Activated gamma-delta T cell treated with Interleukin-2 at 50 U/mL for 16 hours (primary cell): ENCODE results near the gene UPF3A.
"Not testable (repeated sequence)": the region's sequence is repeated elsewhere in the genome, so short reads cannot be mapped to it uniquely, and the experiment has no call there.

ENCODE experiments used
- DNase-seq: peaks from one replicate; pipeline ENCODE4 v3.0.0-alpha.2; 2020

UPF3A gene, protein sequence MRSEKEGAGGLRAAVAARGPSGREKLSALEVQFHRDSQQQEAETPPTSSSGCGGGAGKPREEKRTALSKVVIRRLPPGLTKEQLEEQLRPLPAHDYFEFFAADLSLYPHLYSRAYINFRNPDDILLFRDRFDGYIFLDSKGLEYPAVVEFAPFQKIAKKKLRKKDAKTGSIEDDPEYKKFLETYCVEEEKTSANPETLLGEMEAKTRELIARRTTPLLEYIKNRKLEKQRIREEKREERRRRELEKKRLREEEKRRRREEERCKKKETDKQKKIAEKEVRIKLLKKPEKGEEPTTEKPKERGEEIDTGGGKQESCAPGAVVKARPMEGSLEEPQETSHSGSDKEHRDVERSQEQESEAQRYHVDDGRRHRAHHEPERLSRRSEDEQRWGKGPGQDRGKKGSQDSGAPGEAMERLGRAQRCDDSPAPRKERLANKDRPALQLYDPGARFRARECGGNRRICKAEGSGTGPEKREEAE

DNA sequence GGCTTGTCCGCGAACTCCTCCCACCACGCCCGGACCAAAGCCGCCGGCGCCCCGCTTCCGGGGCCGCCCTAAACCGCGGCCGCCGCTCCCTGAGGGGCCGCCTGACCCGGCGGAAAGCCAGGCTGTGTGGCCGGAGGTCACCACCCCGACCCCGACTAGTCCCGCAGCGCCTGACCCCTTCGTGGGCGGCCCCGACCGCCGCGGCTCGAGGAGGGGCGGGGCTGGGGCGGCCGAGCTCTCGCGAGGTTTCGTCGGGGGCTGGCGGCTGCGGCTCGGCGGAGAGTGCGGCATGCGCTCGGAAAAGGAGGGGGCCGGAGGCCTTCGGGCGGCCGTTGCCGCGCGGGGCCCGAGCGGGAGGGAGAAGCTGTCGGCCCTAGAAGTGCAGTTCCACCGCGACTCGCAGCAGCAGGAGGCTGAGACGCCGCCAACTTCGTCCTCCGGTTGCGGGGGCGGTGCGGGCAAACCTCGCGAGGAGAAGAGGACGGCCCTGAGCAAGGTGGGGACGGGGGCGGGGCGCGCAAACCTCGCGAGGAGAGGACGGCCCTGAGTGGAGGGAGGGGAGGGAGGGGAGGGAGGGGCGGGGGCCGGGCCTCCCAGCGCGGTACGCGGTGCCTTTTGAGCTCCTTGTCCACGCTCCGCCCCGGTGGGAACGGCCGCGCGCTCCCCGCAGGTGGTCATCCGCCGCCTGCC is at the start of gene UPF3A:
Gene UPF3A (plus strand): TSS at position 251 of the 690 bp plus-strand sequence. CDS start 39 bp downstream, at position 290.
- peak; percentile 87 for DNase-seq

- no peak for DNase-seq
Observed at GRCh38 chr13:114231886-114232285, 49.5 kb upstream of the UPF3A start.

DNA sequence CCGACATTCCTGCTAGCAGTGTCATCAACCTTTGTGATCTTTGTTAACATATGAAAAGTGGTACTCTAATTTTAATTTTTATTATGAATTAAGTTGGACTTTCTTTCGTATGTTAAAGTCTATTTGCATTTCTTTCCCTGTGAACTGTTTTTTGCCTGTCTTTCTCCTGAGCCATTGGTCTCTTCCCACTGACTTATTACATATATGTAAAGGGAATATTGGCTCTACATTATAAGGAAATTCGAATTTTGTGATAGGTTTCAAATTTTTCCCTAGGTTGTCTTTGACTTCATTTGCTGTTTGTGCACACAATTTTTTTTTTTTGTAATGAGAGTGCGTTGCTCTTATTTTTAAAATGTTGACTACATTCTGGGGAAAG is 47.1 kb upstream of the UPF3A start:
- DNase-seq: no peak

DNA sequence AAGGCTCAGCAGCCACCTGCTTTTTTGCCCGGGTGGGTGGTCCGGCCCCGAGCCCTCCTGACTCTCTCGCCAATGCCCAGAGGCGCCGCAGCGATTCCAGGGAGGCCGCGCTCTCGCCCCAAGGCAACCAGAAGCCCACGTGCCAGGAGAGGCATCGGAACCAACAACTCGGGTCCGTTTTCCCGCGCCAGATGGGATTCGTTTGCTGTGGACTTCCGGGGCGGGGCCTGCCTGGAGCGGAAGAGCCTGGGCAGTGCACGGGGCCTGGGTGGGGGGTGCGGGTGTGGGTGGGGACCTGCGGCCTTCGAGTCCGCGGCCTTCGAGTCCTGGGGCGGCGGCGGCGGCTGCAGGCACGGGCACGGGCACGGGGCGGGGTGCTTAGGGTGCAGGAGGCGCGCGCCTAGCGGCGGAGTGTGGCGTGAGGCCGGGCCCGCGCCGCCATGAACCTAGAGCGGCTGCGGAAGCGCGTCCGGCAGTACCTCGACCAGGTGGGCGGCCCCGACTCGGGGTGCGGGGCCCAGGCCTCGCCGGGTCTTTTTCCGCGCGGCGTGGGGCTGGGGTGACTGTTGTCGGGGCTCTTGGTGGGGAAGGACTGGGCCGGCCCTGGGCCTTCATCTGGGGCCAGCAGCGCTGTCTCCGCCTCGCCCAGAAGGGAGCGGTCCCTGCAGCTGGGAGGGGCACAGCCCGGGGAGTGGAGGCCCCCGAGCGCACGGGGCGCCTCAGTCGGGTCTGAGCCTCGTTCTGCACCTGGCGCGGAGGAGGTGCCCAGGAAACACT is 46.6 kb upstream of the UPF3A start, which contains the start of gene CDC16:
Gene CDC16 (plus strand): TSS at position 253 of the 777 bp plus-strand sequence. CDS start 188 bp downstream, at position 441.
- peak; percentile 88 for DNase-seq

DNA sequence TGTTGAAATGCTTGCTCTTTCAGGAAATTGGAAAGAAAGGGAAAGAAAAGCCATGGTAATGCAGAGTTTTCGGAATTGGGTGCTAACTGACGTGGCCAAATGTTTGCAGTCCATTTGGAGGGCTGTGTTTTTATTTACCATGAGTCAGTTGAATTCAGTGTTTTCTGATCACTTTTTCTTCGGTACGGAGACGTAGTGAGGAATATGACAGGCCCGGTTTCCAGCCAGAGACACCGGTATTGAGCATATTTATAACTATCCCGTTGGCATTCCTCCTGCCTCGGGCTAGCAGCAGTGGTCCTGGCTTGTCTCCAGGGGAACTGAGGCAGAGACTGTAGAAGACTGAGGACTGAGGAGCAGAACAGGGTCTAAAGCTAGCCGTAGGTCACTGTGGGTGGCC is 45.7 kb upstream of the UPF3A start:
- DNase-seq: no peak

- DNase-seq: no peak
Observed at GRCh38 chr13:114236227-114236626, 45.2 kb upstream of the UPF3A start.

DNA sequence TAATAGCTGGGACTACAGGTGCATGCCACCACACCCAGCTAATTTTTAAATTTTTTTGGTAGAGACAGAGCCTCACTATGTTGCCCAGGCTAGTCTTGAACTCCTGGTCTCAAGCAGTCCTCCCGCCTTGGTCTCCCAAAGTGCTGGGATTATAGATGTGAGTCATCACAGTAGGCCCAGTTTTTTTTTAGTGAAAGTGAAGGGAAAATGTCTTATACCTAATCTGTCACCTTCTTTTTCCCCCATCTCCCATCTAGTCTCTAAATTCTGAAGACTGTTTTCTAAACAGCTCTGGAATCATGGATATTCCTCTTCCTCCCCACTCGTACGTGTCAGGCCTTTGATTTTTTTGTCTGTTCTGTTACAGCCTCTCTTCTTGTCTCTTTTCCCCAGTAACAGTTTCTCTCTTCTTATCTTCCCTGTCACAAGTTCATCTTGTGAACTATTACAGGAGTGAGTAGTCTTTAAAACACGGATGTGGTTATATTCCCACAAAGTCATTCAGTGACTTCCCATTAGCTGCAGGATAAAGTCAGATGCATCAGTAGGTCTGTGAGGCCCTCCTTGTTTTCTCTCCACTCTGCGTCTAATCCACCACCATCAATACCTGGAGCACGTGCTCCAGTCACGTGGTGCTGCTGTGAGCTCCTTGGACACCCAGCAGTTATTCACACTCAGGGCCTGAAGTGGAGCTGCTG is 43.8 kb upstream of the UPF3A start:
- no peak for DNase-seq

DNA sequence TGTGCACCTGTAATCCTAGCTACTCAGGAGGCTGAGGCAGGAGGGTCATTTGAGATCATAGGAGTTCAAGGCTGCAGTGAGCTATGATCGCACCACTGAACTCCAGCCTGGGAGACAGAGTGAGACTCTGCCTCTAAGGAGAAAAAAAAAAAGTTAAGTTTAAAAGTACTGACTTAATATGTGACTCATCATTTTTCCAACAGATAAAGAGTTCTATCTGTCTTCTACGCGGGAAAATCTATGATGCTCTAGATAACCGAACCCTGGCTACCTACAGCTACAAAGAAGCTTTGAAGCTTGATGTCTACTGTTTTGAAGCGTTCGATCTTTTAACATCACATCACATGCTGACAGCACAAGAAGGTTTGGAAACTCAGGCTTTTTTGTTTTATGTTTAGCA is 39.5 kb upstream of the UPF3A start:
- no peak for DNase-seq

- DNase-seq: no peak
Observed at GRCh38 chr13:114243971-114244370, 37.4 kb upstream of the UPF3A start.

DNA sequence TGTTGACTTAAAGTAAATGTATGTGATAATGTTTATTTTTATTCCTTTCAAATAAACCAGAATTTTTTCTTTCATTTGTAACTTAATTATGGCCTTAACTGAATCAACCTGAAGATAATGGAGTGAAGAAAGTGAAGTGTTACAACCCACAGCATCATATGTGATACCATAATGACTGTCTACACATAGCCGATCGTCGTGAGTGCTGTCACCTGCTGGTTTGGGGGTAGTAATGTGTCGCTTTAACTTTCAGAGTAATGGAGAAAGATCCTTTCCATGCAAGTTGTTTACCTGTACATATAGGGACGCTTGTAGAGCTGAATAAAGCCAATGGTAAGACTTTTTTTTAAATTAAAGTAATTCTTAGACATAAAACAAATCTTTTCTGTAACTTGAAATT is 36.8 kb upstream of the UPF3A start:
- no peak for DNase-seq

DNA sequence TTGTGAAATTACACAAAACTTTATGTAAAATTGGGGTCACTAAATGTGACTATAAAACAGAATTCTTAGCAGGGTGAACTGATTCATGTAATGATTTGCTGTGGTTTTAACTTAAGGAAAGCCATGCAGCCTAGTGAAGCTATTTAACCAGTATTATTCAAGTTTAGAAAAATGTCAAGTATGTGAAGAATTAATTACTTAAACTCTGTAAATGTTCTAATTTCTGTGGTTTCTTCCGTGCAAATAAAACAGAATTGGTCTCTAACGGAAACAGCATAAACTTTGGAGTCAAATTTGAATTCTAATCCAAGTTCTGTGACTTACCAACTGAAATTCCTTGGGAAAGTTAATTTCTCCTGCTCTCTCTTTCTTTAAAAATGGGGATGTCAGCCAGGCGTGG is 33.4 kb upstream of the UPF3A start:
- no peak for DNase-seq

DNA sequence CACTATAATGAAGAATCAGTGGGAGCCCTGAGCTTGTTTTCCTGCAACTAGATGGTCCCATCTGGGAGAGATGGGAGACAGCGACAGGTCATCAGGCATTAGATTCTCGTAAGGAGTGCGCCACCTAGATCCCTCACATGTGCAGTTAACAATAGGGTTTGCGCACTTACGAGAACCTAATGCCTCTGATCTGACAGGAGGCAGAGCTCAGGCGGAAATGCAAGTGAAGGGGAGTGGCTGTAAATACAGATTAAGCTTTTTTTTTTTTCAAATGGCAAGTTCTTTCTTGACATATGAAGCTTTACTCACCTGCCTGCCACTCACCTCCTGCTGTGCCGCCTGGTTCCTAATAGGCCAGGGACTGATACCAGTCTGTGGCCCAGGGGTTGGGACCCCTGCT is 32.3 kb upstream of the UPF3A start:
- no peak for DNase-seq

GRCh38 chr13:114251639-114252440 is 29.6 kb upstream of the UPF3A start:
- not testable (repeated sequence) for DNase-seq

DNA sequence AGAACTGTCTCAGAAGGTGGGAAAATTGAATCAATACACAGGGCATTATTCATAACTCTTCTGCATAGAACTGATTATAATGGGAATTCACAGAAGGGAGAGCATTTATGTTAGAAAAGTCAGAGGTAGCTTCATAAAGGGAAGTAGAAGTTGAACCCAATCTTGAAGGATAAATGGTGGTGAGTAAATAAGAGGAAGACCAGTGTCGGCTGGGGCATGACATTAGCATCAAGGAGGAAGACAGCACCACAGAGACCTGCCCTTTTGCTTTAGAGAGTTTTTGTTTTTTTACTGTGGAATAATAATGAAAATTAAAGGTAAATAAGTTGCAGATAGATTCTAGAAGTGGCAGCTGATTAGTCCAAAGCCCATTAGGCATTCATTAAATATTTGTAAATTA is 24.9 kb upstream of the UPF3A start:
- no peak for DNase-seq

- DNase-seq: no peak
Observed at GRCh38 chr13:114257014-114257413, 24.4 kb upstream of the UPF3A start.

- no peak for DNase-seq
Observed at GRCh38 chr13:114258589-114258988, 22.8 kb upstream of the UPF3A start.

DNA sequence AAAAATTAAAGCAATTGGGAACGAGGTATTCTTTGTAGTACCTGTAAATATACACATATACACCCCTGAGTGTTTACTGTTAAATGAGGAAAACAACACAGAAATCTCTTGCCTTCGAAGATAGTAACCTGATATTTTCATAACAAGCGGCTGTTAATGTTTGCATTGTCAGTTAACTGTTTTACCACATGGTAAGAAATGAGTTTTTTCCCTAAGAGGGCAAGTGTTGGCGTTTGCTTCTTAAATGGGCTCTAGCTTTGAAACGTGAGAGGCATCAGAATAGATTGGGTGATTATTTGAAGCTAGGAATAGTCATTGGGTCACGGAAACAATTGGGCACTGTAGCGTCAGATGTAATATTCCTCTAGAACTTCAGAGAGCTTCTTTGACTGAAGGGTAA is 22.0 kb upstream of the UPF3A start:
- DNase-seq: no peak

- DNase-seq: no peak
Observed at GRCh38 chr13:114259974-114260373, 21.4 kb upstream of the UPF3A start.

- DNase-seq: no peak
Observed at GRCh38 chr13:114260814-114261213, 20.6 kb upstream of the UPF3A start.

DNA sequence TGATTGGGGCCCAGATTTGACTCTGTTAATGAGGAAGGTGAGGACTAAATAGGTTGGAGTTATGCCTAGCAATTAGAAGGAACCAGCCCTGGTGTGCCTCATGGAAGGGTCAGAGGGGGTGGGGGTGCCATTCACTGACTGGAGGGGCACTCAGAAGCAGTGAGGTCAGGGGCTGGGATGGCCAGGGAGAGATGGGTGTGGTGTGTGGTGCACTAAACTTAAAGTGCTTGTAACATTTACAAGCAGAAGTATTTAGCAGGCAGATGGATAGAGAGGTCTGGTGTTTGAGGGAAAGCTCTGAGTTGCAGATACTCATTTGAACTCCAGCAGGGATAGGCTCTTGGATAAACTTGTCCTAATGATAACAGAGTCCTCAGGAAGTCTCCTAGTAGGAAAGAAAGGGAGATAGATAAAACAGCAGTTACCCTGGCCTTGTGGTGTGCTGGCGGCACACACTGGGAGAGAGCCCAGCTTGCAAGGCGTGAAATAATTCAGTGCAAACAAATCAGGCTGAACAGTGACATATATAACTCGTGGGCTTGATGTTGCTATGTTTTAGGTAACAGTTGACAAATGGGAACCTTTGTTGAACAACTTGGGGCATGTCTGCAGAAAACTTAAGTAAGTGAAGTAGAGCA is 20.0 kb upstream of the UPF3A start:
- no peak for DNase-seq

- DNase-seq: peak; percentile 23
Observed at GRCh38 chr13:114263578-114263977, 17.8 kb upstream of the UPF3A start.
